Measurements from ENCODE around the gene ZEB2.

DNA sequence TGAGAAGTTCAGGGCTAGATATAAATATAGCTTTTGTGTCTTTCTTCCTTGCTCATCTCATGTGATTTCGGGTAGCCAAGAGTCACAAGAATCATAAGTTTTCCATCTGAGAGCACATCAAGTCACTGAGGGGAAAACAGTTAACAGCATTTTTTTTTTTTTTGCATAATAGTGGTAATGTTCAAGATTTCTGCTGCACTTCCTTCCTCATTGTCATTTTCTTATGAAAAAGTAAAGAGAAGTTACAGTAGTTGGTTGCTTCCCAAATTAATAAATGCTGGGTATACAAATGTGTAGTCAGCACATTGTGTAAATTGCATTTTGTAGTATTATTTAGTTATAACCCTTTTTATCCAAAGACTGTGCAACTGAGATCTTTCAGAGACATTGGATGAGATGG lies 93.6 kb downstream of the ZEB2 start:
- TF ChIP-seq, protein P1, sequence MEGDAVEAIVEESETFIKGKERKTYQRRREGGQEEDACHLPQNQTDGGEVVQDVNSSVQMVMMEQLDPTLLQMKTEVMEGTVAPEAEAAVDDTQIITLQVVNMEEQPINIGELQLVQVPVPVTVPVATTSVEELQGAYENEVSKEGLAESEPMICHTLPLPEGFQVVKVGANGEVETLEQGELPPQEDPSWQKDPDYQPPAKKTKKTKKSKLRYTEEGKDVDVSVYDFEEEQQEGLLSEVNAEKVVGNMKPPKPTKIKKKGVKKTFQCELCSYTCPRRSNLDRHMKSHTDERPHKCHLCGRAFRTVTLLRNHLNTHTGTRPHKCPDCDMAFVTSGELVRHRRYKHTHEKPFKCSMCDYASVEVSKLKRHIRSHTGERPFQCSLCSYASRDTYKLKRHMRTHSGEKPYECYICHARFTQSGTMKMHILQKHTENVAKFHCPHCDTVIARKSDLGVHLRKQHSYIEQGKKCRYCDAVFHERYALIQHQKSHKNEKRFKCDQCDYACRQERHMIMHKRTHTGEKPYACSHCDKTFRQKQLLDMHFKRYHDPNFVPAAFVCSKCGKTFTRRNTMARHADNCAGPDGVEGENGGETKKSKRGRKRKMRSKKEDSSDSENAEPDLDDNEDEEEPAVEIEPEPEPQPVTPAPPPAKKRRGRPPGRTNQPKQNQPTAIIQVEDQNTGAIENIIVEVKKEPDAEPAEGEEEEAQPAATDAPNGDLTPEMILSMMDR (IDR thresholded peaks at IDR 0.05; ENCODE audit: low read depth, low read length, poor library complexity, severe bottlenecking): no peak
- TF ChIP-seq EZH2phosphoT487 (IDR thresholded peaks at IDR 0.05; ENCODE audit: borderline replicate concordance, low read length): no peak
